Spleen (tissue), 11 donors: ENCODE data around the gene SRD5A1. TPM values are rescaled to one million over a fixed set of nuclear protein-coding genes. Genes with fewer than 3 reads are reported as not detected.

ENCODE experiments used
- DNase-seq: peaks from one replicate; pipeline ENCODE4 v3.0.0-alpha.2; 2020
- H3K27ac ChIP-seq, 8 donors: fragments of 200-600 bp; sonication (generic) in 7 of 8; 1 replicate in 4 of 8; 2 replicates in 4 of 8; pipeline versions ENCODE4 v1.5.0 to v1.8.0; 2016 to 2021; ENCODE audit warnings: inconsistent platforms in 4 of 8, mild to moderate bottlenecking in 4 of 8, moderate library complexity in 1 of 8
- H3K27me3 ChIP-seq, 7 donors: fragments of 200-600 bp; sonication (generic) in 6 of 7; replicated peaks in 1 of 7; 1 replicate in 4 of 7; 2 replicates in 3 of 7; pipeline versions ENCODE4 v1.5.0 to v1.8.0; 2016 to 2021; ENCODE audit warnings: inconsistent platforms in 3 of 7, mild to moderate bottlenecking in 1 of 7
- H3K36me3 ChIP-seq, 6 donors: fragments of 200-600 bp; sonication (generic) in 5 of 6; 1 replicate in 4 of 6; 2 replicates in 2 of 6; pipeline versions ENCODE4 v1.5.0 to v1.8.0; 2016 to 2021; ENCODE audit warnings: inconsistent platforms in 2 of 6
- H3K4me1 ChIP-seq, 6 donors: fragments of 200-600 bp; sonication (generic) in 5 of 6; 1 replicate in 3 of 6; 2 replicates in 3 of 6; pipeline versions ENCODE4 v1.5.0 to v1.8.0; 2016 to 2021; ENCODE audit warnings: inconsistent platforms in 3 of 6
- H3K4me3 ChIP-seq, 8 donors: fragments of 200-600 bp; sonication (generic) in 7 of 8; 1 replicate in 4 of 8; 2 replicates in 4 of 8; pipeline versions ENCODE4 v1.5.0 to v1.8.0; 2016 to 2021; ENCODE audit warnings: inconsistent platforms in 4 of 8, mild to moderate bottlenecking in 4 of 8, moderate library complexity in 2 of 8
- H3K9me3 ChIP-seq, 8 donors: fragments of 200-600 bp; sonication (generic) in 7 of 8; 1 replicate in 4 of 8; 2 replicates in 4 of 8; pipeline versions ENCODE4 v1.5.0 to v1.8.0; 2016 to 2021; ENCODE audit warnings: inconsistent platforms in 4 of 8
- POLR2A ChIP-seq, 3 donors: fragments of 450-650 bp; IDR thresholded peaks; one replicate each; pipeline ENCODE4 v1.5.1; 2017; ENCODE audit warnings: antibody characterized with exemption in 3 of 3, mild to moderate bottlenecking in 1 of 3
- POLR2AphosphoS5 ChIP-seq, 3 donors: sonication (generic); formaldehyde crosslinking; IDR thresholded peaks; one replicate each; pipeline ENCODE4 v1.5.1; 2017; ENCODE audit warnings: antibody characterized with exemption in 3 of 3
- WGBS, 5 donors: extraction: QIAGEN DNeasy Blood & Tissue Kit in 3 of 5; methylation state at CpG; one replicate each; pipeline versions ENCODE4 v1.1.5 to v1.1.7; 2013 to 2018; 5-methylcytosine and 5-hydroxymethylcytosine counted together
- intact Hi-C: fragments of 100-400 bp; cut with DNase I; formaldehyde crosslinking; loops from one replicate; pipeline ENCODE4 v1.15.0; 2023; ENCODE audit warnings: low total_unique reads
- polyA plus RNA-seq, 3 donors: library from polyadenylated mRNA; stranded (reverse); fragments of 200-250 nt; gene quantifications; one replicate each; pipeline ENCODE4 v1.2.1, GENCODE V29; 2013
- total RNA-seq, 7 donors: library from RNA; depleted of rRNA in 3 of 7; stranded (reverse); fragments of >200 nt in 3 of 7; fragmentation: NEBNext Ultra II Directional in 4 of 7; extraction: Animal tissue kit (Norgen Biotek cat#: 25700) in 4 of 7; gene quantifications; one replicate each; pipeline versions ENCODE4 v1.1.0 to v1.2.1, GENCODE V29; 2016 to 2021
- TF ChIP-seq, protein P1 (sequence below), 11 experiments: fragments of 200-600 bp in 7 of 11; fragments of 450-650 bp in 4 of 11; sonication (generic) in 4 of 11; IDR thresholded peaks in 8 of 11; conservative IDR thresholded peaks in 3 of 11; 1 replicate in 7 of 11; 2 replicates in 4 of 11; pipeline versions ENCODE4 v1.4.0 to v1.8.0; 2016 to 2021; ENCODE audit warnings: antibody characterized with exemption in 11 of 11, inconsistent platforms in 4 of 11, mild to moderate bottlenecking in 1 of 11
- donor health status: healthy with polysubstance abuse.
- donor health status: DM: no; HTN: no; CAD: no; lungs with moderate emphysema.
- donor health status: DM: no; HTN: no; CAD: no.
- donor health status: Bipolar disorder and iron deficiency.
- donor health status: healthy.
- donor health status: DM: no; HTN: no; CAD: no.
- donor health status: DM: yes; HTN: yes; CAD: no.

The SRD5A1 gene
- total and polyA plus RNA-seq, 10 donors: 2.5 to 9.3 (median 5.7) TPM

GRCh38 chr5:6699357-6699756 is 66.1 kb downstream of the SRD5A1 start:
- Histone ChIP-seq H3K27ac (no peak overlapping the region), H3K4me3 (no peak overlapping the region), H3K4me1 (peaks cover 0 to 8% (median 2%) of the 10 kb centered on the region in 6 donors), H3K9me3 (peaks cover 0 to 8% (median 2%) of the 10 kb centered on the region in 8 donors), H3K36me3 (no peaks in the 10 kb centered on the region), H3K27me3 (peaks cover 0 to 27% (median 0%) of the 10 kb centered on the region in 7 donors)
- 84 to 98% (median 95%) methylated on average over 1 of the region's 1 CpG for WGBS, 5 donors
- no peak for DNase-seq
- intact Hi-C loops: no loop called here
- no peak for TF ChIP-seq POLR2AphosphoS5 (IDR thresholded peaks at IDR 0.05)
- TF ChIP-seq, protein P1, sequence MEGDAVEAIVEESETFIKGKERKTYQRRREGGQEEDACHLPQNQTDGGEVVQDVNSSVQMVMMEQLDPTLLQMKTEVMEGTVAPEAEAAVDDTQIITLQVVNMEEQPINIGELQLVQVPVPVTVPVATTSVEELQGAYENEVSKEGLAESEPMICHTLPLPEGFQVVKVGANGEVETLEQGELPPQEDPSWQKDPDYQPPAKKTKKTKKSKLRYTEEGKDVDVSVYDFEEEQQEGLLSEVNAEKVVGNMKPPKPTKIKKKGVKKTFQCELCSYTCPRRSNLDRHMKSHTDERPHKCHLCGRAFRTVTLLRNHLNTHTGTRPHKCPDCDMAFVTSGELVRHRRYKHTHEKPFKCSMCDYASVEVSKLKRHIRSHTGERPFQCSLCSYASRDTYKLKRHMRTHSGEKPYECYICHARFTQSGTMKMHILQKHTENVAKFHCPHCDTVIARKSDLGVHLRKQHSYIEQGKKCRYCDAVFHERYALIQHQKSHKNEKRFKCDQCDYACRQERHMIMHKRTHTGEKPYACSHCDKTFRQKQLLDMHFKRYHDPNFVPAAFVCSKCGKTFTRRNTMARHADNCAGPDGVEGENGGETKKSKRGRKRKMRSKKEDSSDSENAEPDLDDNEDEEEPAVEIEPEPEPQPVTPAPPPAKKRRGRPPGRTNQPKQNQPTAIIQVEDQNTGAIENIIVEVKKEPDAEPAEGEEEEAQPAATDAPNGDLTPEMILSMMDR (IDR thresholded peaks at IDR 0.05 in 8 of 11, conservative IDR thresholded peaks at IDR 0.05 in 3 of 11): no peak
- TF ChIP-seq POLR2A (IDR thresholded peaks at IDR 0.05): no peak

- no peak overlapping the region for H3K4me3 ChIP-seq
- peaks cover 0 to 4% (median 1%) of the 10 kb centered on the region in 8 donors for H3K9me3 ChIP-seq
- WGBS, 5 donors: 53 to 64% (median 55%) methylated on average over 11 of the region's 11 CpGs
- peaks cover 0 to 26% (median 0%) of the 10 kb centered on the region in 7 donors for H3K27me3 ChIP-seq
- H3K27ac ChIP-seq: no peak overlapping the region
- H3K4me1 ChIP-seq: peaks cover 0 to 16% (median 9%) of the 10 kb centered on the region in 6 donors
- intact Hi-C loops: no loop called here
- DNase-seq: no peak
- TF ChIP-seq POLR2A (IDR thresholded peaks at IDR 0.05) (no peak), POLR2AphosphoS5 (IDR thresholded peaks at IDR 0.05) (no peak)
- TF ChIP-seq, protein P1 (IDR thresholded peaks at IDR 0.05 in 8 of 11, conservative IDR thresholded peaks at IDR 0.05 in 3 of 11): no peak
- no peaks in the 10 kb centered on the region for H3K36me3 ChIP-seq
These were observed 66.9 kb downstream of the SRD5A1 start for GRCh38 chr5:6700074-6700684.

GRCh38 chr5:6700685-6701355 is 67.6 kb downstream of the SRD5A1 start:
- H3K9me3 ChIP-seq: no peaks in the 10 kb centered on the region
- intact Hi-C loops: no loop called here
- no peak for DNase-seq
- no peak overlapping the region for H3K4me3 ChIP-seq
- no peak overlapping the region for H3K27ac ChIP-seq
- peaks cover 0 to 19% (median 11%) of the 10 kb centered on the region in 6 donors for H3K4me1 ChIP-seq
- H3K27me3 ChIP-seq: peaks cover 0 to 26% (median 0%) of the 10 kb centered on the region in 7 donors
- H3K36me3 ChIP-seq: no peaks in the 10 kb centered on the region
- WGBS, 5 donors: 77 to 87% (median 82%) methylated on average over 12 of the region's 12 CpGs
- TF ChIP-seq, protein P1 (IDR thresholded peaks at IDR 0.05 in 8 of 11, conservative IDR thresholded peaks at IDR 0.05 in 3 of 11): no peak

DNA sequence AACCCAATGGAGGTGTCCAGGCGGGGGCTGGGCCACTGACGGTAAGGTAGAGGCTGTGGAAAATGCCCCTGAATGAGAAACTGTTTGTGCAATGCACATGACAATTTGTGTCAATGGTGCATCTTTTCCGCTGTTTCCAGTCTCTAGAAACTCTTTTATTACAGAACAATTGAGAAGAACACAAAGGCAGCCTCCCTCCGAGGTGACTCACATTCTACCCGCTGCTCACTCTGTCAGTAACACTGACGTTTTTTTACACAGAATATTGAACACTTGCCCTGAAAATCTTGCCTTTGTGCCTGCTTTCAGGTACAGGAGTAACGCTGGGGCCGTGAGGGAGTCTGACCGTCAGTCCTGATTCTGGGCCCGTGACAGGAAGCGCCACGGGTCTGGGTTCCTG is 68.3 kb downstream of the SRD5A1 start:
- H3K9me3 ChIP-seq: no peaks in the 10 kb centered on the region
- DNase-seq: no peak
- no peak overlapping the region for H3K4me3 ChIP-seq
- 73 to 81% (median 81%) methylated on average over 12 of the region's 12 CpGs for WGBS, 5 donors
- no peak overlapping the region for H3K27ac ChIP-seq
- peaks cover 0 to 19% (median 11%) of the 10 kb centered on the region in 6 donors for H3K4me1 ChIP-seq
- TF ChIP-seq POLR2AphosphoS5 (IDR thresholded peaks at IDR 0.05) (no peak), POLR2A (IDR thresholded peaks at IDR 0.05) (no peak)
- TF ChIP-seq, protein P1 (IDR thresholded peaks at IDR 0.05 in 8 of 11, conservative IDR thresholded peaks at IDR 0.05 in 3 of 11): no peak
- intact Hi-C loops: no loop called here
- no peaks in the 10 kb centered on the region for H3K36me3 ChIP-seq
- H3K27me3 ChIP-seq: peaks cover 0 to 26% (median 0%) of the 10 kb centered on the region in 7 donors
